GM19467 (cell line): ENCODE results near the gene NPFF.
A peak's percentile ranks its signal among the peaks of the same experiment; 100 is the strongest.
"Not testable (repeated sequence)": the region's sequence is repeated elsewhere in the genome, so short reads cannot be mapped to it uniquely, and the experiment has no call there.

Experiments used
- ATAC-seq: cut with Tn5 transposase; IDR thresholded peaks from one replicate; pipeline ENCODE4 v1.9.1; 2021; ENCODE audit warnings: mild to moderate bottlenecking, moderate library complexity; ENCODE audit not compliant: unreplicated experiment

NPFF gene

DNA sequence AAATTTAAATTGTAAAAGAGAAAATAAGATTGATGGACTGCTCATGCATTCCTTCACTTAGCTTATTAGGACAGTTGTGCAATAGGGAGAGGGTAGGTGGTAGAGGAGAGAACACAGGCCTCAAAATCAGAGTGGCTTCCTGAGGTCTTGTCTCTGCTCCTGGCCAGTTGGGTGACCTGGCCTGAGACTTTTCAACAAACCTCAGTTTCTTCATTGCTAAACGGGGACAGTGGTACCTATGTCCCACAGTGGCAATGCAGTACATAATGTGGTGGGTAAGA, 10.6 kb downstream of the NPFF start:
- no peak for ATAC-seq

- no peak for ATAC-seq
Measured at GRCh38 chr12:53495903-53496751, 11.2 kb downstream of the NPFF start.

GRCh38 chr12:53493610-53494391, 13.5 kb downstream of the NPFF start:
- ATAC-seq, result no peak

DNA sequence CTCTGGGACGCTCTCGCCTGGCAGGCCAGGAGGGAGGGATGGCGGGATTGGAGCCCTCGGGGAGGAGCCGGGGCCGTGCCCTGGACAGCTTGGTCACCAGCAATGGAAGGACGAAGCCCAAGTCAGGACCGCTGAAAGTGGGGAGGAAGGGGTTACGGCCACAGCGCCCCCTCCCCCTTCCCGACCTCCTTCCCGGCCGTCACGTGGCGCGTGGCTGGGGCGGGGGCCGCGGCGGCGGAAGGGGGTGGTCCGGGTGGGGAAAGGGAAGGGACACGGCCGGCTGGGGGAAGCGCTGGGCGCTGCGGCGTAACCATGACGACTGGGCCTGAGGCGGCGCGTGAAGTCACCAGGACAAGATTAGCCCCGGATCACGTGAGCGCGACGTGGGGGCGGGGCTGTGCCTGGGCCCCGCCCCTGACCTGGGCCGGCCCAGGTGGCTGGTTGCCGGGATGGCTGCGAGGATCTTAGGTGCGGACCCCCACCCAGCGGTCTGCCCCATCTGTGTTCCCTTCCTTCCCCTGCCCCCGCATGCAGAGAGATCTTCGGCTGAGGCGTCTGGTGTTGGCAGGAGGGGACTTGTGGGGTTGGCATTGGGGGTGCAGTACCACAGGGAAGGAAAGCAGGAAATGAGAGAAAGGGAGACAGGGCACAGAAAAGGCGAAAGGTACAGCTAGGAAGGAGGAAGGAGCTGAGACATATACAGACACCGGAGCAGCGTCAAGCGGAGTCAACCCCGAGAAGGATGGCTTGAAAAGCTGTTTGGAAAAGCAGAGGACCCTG, 14.3 kb downstream of the NPFF start:
- ATAC-seq, result peak; percentile 89

GRCh38 chr12:53492188-53492587, 15.1 kb downstream of the NPFF start:
- no peak for ATAC-seq

DNA sequence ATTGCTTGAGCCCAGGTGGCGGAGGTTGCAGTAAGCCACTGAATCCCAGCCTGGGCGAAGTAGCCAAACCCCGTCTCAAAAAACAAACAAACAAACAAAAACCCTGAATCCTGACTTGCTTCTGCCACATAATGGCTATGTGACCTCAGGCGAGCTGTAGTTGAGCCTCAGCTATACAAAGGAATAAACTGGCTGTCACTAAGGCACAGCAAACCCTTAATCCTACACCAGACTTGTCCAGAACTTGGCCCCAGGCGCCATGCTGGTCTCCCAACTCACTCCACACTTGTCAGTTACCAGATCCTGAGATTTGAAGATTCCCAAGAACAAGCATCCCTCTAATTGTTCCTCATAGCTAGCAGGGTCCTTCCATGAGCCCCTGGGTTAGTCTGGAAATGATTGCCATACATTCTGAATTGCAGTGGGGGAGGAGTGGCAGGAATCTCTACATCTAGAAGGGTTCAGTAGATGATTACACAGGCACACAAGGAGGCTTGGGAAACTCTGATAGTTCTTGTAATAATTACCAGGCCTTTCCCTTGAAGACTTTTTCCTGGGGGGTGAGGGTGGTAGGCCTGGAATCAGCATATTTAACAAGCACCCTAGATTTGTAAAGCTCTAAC, 17.9 kb downstream of the NPFF start:
- ATAC-seq, result no peak

DNA sequence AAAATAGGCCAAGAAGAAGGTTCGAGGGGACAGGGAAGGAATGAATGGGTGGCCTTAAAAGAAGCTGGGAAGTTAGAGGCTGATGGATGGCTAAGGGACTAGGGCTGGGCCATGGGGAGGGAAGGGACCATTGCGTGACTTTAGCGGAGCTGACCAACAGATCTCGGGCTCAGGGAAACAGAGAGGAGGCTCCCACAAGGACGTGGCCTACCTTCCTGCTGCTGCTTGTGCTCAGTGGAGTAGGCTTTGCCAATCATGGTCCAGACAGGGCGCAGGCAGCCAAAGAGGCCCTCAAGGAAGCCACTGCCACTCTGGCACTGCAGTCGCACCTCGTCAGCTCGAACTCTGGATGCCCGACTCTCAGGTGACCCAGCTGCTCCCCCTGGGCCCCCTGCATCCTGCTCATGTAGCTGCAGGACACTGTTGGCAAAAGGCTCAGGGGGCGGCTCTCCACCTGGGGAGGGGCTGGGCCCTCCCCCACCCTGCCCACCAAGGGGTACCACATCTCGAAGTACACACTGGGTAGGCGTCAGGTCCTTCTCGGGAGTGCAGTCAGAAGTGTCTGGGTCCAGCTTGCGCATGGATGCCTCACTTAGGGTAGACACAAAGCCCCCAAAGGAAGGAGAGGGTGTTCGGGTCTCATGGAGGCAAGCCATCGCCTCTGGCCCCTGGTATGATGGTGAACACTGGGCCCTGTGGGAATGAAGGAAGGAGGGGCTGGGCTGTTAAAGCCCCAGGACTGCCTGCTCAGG, 20.4 kb downstream of the NPFF start:
- no peak for ATAC-seq

- ATAC-seq, result no peak
Measured at GRCh38 chr12:53485955-53486735, 21.1 kb downstream of the NPFF start.

- ATAC-seq, result no peak
Measured at GRCh38 chr12:53484686-53485575, 22.4 kb downstream of the NPFF start.

GRCh38 chr12:53483979-53484377, 23.3 kb downstream of the NPFF start:
- no peak for ATAC-seq

DNA sequence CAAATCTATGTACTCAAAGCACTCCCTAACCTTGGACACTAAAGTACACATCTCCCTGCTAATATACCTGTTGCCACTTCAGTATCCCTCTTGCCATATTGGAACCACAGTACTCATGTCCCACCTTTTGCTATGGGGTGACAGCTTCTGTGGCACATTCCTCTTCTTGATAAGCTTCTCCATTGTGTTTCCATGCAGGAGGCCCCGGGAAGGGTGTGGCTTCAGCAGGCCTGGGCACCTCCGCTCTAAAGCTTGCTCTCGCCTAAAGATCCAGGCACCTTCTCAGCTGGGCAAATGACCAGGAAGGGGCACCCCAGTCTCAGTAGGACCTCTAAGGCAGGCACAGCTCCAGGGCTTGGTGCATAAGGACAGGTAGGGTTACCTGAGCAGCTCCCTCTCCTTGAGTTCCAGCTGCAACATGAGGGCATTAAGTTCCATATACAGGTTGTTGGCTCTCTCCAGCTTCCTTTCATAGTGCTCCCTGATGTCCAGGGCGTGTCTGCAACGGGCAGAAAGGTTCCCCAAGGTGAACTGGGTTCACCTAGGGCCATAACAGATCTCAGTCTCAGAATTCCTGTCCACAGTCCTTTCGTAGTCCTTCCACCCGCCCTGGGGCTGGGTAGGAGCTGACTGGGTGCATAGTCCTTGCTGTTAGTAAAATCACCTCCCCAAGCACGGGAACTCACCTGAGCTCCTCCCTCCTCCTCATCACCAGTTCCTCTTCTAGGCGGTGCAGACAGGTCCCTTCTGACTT, 23.9 kb downstream of the NPFF start:
- ATAC-seq, result no peak

- no peak for ATAC-seq
Measured at GRCh38 chr12:53482626-53483168, 24.6 kb downstream of the NPFF start.

DNA sequence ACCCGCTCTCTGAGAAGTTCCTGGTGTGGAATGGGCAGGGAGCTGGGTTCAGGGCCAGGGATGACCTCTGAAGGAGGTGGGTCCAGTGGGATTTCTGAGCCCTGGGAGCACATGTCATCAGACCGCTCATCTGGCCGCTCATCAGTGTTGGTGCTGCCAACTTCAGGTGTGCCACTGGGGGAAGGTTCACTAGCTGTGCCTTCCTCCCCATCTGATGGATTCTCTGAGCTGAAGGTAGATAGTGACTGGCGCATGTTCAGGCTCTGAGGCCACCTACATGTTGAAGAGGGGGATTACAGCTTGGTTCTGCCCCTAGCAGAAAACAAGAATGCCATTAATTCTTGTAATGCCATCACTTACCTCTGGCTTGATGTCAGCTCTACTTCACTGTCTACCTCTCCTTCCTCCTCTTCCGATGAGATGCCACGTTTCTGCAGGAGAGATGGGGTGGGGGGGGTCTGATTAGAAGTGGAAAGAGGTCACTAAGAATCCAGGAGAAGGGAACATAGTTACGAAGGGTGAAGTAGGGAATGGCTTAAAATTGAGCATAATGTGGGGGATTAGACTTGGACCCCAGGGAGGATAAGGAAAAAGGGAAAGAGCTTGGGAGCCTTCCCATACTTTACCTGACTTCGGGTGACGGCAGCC, 25.2 kb downstream of the NPFF start:
- no peak for ATAC-seq

DNA sequence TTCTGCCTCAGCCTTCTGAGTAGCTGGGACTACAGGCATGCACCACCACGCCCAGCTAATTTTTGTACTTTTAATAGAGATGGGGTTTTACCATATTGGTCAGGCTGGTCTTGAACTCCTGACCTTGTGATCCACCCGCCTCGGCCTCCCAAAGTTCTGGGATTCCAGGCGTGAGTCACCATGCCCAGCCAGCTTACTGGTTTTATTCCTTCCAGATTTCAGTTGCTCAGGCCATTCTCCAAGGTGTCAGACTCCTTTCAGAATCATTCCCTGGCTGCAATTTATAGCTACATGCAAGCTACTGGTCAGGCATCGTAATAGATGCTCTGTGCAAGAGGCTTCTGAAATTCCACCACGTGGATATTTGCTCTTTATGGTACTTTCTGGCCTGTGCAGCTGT, 25.8 kb downstream of the NPFF start:
- not testable (repeated sequence) for ATAC-seq

- no peak for ATAC-seq
Measured at GRCh38 chr12:53480491-53481442, 26.5 kb downstream of the NPFF start.

GRCh38 chr12:53479331-53479730, 28.0 kb downstream of the NPFF start:
- ATAC-seq, result no peak
